WTC11 (cell line): ENCODE data around the gene SLC10A1.

Source experiments
- ATF6 ChIP-seq: sonication (generic); formaldehyde crosslinking; IDR thresholded peaks from 2 replicates; pipeline ENCODE4 v1.8.1; 2023; ENCODE audit warnings: mild to moderate bottlenecking, missing genetic modification reagents
- CTCF ChIP-seq: fragments of 200-600 bp; IDR thresholded peaks from 2 replicates; pipeline ENCODE4 v1.8.0; 2022; ENCODE audit warnings: antibody characterized with exemption
- ELF4 ChIP-seq: sonication (generic); formaldehyde crosslinking; IDR thresholded peaks from 2 replicates; pipeline ENCODE4 v1.8.1; 2022; ENCODE audit warnings: low read depth, mild to moderate bottlenecking, moderate library complexity, missing genetic modification reagents
- MLX ChIP-seq: sonication (generic); formaldehyde crosslinking; IDR thresholded peaks from 2 replicates; pipeline ENCODE4 v1.8.1; 2023; ENCODE audit warnings: mild to moderate bottlenecking, missing genetic modification reagents, moderate library complexity
- TCF7 ChIP-seq: sonication (generic); formaldehyde crosslinking; IDR thresholded peaks from 2 replicates; pipeline ENCODE4 v1.8.0; 2022; ENCODE audit warnings: mild to moderate bottlenecking, low read depth, missing genetic modification reagents, moderate library complexity
- TP53 ChIP-seq: sonication (generic); formaldehyde crosslinking; IDR thresholded peaks from 2 replicates; pipeline ENCODE4 v1.8.1; 2023; ENCODE audit warnings: mild to moderate bottlenecking, missing genetic modification reagents
- USF2 ChIP-seq: sonication (generic); formaldehyde crosslinking; IDR thresholded peaks from 2 replicates; pipeline ENCODE4 v1.8.1; 2023; ENCODE audit warnings: mild to moderate bottlenecking, missing genetic modification reagents, moderate library complexity

- no peak for TF ChIP-seq TCF7
- no peak for TF ChIP-seq MLX (CRISPR knock-in tag)
- TF ChIP-seq CTCF, result no peak
- no peak for TF ChIP-seq TP53 (CRISPR knock-in tag)
- no peak for TF ChIP-seq ELF4 (CRISPR knock-in tag)
- no peak for TF ChIP-seq ATF6 (CRISPR knock-in tag)
- no peak for TF ChIP-seq USF2
These were observed 56.0 kb downstream of the SLC10A1 start for GRCh38 chr14:69741055-69741454.
